SHP77 treated with DMSO at 0.1 percent for 48 hours (cell line): ENCODE data around the gene ZNF260.
"Not testable (repeated sequence)": the region's sequence is repeated elsewhere in the genome, so short reads cannot be mapped to it uniquely, and the experiment has no call there.

ENCODE experiments used
- DNase-seq: peaks from one replicate; lab custom pipeline; 2025; lab: John Stamatoyannopoulos, UW

ZNF260 gene

DNA sequence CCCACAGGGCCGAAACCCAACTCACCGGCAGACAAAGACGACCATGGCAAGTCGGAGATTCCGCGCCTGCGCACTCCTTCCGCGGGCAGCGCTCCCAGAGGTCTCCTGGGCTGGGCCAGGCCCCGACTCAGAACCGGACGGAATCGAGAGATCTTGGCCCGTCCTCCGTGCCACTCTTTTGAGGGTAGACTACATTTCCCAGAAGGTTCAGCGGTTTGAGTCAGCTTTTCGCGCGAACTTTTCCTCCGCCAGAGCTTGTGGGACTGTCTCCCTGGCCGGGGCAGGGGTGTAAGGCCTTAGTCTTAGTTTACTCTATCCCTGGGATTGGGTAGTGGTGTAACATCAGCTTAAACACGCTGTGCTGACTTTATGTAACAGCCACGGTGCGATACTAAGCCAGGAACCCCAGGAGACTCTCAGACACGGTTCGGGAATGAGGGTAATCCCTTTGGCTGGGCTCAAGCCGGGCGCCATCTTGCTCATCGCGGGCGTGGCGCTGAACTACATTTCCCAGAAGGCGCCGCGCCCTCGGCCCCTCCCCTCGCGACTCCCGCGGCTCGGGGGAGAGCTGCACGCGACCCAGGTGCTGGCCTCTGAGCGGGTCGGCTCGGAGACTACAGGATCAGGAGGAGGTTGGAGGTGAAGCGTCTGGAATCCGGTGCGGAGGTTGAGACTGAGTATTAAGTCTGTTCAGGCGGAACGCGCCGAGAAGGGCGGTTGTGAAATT, at the start of gene ZNF260:
Gene ZNF260 (minus strand): TSS at position 78 of the 727 bp plus-strand sequence. CDS start 13,033 bp downstream, outside the sequence.
- peak; percentile 86 for DNase-seq

DNA sequence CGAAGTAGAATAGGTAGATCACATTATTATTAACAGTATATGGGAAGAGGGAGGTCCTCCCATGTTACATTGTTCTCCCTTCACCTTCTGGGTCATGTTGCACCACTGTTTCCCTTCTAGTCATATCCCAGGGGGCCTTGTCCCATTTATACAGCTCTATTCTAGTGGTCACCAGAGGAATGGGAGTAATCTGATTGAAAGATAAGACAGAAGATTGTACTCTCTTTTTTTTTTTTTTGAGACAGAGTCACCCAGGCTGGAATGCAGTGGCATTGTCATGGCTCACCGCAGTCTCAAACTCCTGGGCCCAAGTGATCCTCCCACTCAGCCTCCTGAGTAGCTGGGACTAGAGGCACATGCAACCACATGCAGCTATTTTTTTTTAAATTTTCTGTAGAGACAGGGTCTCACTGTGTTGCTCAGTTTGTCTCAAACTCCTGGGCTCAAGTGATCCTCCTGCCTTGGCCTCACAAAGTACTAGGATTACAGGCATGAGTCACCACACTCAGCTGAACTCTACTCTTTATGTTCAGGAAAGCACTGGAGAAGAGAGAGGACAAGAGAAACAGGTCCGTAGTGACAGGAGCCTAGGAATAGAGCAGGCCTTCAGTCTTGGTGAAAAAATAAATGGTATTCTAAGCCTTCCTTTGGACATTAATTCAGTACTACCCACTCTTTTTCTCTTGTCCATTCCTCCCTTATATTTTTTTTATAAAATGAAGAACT, 49.4 kb upstream of the ZNF260 start:
- no peak for DNase-seq

DNA sequence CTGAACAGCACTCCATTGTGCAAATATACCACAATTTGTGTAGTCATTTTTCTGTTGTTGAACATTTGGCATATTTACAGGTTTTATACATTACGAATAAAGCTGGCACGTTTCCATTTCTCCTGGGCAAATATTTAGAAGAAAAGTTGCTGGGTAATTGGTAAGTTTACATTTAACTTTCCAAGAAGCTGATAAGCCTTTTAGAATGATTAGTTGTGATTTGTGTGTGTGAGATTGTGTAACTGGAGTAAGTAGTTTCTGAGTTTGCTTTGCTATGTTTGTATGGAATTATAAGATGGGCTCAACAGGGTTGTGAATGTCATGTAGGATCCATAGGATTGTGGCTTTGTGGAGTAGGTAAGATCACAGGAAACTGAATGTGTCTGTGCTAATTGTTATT, 46.7 kb upstream of the ZNF260 start:
- DNase-seq: no peak

DNA sequence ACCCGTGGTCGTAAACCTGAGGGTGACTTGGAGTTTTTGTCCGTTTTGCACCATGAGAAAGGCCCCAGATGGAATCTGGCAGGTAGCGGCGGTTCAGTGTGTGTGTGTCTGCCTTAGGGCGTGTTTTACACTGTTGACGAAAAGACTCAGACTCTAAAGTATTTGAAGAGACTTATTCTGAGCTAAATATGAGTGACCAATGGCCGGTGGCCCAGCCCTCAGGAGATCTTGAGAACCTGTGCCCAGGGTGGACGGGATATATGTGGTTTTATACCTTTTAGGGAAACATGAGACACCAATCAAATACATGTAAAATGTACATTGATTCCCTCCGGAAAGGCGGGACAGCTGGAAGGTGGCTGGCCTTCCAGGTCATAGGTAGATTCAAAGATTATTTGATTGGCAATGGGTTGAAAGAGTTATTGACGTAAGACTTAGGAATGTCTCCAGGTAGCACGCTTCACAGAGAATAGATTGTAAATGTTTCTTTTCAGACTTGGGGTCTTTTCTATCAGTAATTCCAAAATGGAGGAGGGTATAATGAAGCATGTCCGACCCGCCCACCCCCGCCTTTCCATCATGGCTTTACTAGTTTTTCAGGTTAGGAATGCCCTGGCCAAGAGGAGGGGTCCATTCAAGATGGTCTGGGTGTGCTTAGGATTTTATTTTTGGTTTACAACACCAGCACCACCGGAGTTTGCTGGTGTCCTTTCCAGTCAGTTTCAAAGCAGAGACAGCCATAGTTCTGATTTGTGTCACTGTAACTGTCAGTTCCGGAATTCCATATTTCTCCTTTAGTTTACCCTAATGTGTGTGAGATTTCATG, 46.0 kb upstream of the ZNF260 start:
- no peak for DNase-seq

DNA sequence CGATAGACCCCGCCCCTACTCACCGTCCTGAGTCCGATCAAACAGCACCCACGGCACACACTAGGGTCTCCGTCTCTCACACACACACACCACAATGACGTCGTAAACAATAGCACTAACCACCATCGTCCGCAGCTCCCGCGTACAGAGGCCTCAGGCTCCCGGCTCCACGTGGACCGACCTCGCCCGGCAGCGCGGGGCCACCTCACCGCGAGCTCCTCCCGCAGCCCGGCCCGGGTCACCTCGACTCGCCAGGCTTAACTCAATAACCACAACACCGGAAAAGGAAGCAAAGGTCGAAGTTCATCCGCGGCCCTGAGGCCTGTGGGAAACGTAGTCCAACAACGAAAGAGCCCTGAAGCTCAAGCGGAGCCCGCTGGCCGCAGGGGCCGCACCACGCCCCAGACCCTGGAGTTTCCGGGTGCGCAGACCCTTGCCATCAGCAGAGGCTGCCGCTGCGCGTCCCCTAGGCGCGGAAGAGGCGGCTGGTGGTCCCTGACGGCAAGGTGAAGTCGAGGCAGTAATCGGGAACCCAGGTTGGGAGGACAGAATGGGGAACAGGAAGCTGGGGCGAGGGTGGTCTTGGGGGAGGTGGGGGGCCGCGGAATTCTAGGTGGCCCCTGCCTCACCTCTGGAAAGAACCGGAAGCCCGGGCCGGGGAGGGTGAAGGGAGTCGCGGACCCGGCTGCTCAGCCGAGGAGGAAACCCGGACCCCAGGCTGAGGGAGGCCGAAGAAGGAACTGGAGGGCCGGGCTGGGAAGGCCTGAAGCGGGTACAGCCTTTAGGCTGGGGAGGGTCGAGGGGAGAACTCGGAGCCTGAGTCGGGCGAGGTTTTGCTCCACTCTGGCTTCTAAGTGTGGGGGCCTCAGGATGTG, 45.2 kb upstream of the ZNF260 start, which contains the start of gene ZNF529:
Gene ZNF529 (minus strand): TSS at position 273 of the 875 bp plus-strand sequence. CDS start 946 bp downstream, outside the sequence.
- DNase-seq: peak; percentile 73

DNA sequence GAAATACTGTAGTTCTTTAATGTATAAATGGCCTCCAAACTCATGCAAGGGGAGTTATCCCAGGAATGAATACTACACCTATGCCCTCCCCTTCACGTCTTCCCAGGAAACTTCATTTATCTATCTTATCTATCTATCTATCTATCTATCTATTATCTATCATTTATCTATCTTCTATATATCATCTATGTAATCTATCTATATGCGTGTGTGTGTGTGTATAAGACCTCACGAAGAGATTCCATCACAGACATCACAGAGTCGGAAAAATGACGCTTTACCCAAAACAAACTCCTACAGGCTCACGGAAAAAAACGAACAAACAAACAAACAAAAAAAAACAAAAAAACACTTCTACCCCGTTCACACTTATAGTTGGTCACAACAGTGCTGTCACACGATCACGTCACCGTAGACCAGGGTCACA, 44.5 kb upstream of the ZNF260 start:
- DNase-seq: no peak

DNA sequence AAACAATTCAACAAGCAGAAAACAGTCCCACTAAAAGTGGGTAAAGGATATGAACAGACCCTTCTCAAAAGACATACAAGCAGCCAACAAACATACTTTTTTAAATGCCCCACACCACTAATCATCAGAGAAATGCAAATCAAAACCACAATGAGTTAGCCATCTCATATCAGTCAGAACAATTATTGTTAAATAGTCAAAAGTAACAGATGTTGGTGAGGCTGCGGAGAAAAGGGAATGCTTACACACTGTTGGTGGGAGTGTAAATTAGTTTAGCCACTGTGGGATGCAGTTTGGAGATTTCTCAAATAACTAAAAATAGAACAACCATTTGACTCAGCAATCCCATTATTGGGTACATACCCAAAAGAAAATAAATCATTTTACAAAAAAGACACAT, 36.3 kb upstream of the ZNF260 start:
- DNase-seq: no peak

DNA sequence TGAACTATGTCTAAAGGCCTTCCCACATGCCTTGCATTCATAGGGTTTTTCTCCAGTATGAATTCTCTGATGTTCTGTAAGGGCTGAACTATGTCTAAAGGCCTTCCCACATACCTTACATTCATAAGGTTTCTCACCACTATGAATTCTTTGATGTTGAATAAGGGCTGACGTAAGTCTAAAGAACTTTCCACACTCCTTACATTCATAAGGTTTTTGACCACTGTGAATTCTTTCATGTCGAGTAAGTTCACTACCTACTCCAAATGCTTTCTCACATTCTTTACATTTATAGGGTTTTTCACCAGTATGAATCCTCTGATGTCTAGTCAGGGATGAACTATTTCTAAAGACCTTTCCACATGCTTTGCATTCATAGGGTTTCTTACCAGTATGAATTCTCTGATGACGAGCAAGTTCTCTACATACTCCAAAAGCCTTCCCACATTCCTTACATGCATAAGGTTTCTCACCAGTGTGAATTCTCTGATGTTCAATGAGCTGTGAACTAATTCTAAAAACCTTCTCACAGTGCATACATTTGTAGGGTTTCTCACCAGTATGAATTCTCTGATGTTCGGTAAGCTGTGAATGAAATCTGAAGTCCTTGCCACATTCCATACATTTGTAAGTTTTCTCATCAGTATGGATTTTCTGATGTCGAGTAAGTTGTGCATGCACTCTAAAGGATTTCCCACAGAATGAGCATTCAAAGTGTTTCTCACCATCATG, 19.1 kb upstream of the ZNF260 start:
- DNase-seq: no peak

DNA sequence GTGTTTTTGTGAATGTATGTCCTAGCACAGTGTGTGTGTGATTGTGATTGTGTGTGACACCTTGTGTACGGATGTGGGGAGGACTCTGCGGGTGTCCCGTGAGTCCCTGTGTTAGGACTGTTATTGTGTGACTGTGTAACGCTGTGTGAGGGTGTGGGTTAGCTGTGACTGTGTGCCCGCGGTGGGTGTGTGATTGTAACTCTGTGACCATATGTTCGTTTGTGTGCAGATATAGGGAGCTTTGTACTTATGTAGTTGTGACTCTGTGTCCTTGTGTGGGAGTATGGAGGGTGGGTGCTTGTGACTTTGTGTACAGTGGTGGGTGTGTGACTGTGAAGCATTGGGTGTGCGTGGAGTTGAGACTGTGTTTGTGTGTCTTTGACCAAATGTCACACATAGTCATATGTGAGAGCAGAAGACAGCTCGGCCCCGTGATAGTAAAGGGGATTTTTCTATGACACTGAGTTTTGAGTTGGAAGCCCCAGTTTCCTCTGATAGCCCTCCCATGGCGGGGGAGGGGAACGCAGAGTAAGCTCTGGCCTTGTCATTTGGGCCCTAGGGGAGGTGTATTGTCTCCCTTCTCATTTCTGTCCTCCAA, 949 bp upstream of the ZNF260 start:
- DNase-seq: no peak

DNA sequence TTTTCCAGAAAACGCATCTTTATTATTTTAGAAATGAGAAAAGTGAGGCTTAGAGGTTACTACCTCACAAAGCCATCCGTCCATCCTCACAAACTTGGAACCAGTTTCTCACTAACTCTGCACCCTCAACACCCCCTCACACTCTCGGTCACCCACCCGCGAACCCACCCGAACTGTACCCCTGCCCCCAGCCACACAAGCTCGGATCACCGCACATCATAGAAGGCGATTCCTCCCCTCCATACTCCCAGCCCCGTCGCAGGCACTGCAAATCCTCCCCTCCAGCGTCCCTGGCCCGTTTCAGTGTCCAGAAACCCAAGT, 238 bp downstream of the ZNF260 start:
- DNase-seq: no peak

DNA sequence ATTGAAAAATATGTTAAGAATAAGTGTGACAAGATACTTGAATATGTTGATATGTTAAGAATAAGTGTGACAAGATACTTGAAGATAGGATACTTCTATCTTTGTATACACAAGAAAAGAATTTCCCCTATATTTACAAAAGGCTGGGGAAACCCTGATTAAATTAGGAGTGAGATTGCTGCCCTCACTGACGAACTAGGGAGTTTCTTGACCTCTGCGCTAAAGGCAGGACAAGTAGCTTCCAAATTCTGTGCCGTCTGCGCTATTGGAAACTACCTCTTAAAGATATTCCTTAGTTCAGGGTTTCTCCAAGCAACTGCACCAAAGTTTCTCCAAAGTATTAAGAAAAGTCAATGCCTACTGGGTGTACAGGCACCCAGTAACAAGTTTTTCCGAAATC, 730 bp downstream of the ZNF260 start:
- no peak for DNase-seq

DNA sequence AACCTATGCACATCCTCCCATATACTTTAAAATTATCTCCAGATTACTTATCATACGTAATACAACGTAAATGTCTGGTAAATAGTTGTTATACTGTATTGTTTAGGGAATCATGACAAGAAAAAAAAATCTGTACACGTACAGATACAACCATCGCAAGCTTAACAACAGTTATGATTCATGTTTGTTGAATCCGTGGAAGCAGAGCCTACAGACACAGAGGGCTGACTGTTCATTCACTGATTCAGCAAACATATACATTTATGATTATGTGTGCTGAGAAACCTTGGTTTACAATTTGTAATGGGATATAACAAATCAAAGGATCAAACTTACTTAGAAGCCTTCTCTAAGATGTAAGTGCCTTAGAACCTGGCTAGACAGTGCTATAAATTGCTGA, 1.5 kb downstream of the ZNF260 start:
- no peak for DNase-seq

DNA sequence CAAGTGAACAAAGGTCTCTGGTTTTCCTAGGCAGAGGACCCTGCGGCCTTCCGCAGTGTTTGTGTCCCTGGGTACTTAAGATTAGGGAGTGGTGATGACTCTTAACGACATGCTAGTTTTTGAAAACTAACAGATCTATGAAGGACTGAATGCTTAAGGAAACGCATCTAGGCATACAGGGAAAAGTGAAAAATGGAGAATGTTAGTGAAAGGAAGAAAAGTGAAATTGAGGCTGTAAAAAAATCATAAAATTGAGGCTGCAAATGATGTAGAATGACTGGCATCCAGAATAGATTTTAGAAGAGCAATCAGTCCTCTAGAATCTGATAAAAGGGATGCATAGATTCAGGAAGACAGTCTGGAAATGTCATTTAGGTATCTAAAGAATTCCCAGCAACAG, 3.5 kb downstream of the ZNF260 start:
- DNase-seq: no peak

DNA sequence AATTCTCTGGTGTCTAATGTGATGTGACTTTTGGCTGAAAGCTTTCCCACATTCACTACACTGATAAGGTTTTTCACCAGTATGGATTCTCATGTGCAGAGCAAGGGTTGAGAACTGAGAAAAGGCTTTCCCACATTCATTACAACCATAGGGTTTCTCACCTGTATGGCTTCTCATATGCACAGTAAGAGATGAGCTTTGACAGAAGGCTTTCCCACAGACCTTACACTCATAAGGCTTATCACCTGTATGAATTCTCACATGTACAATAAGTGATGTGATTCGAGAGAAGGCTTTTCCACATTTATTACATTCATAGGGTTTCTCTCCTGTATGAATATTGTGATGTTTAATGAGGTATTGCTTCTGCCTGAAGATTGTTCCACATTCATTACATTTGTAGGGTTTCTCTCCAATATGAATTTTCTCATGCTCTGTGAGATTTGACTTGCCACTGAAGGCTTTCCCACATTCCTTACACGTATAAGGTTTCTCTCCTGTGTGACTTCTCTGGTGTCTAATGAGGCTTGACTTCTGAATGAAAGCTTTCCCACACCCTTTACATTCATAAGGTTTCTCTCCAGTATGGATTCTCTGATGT, 14.0 kb downstream of the ZNF260 start:
- no peak for DNase-seq

DNA sequence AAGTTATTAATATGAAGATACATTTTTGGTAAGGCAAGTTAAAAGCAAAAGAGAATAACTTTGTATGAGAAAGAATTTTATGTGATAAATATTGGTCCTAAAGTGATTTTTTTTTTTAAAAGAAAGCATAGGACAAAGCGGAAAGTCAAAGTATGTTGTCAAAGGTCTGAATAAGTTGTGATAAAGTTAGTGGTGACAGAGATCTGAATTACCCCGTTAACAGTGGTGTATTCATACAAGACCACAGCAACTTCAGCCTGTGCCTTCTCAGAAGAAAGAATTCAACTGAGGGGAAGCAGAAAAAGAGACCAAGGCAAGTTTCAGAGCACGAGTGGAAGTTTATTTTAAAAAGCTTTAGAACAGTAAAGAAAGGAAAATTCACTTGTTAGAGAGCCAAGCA, 19.7 kb downstream of the ZNF260 start:
- DNase-seq: no peak

DNA sequence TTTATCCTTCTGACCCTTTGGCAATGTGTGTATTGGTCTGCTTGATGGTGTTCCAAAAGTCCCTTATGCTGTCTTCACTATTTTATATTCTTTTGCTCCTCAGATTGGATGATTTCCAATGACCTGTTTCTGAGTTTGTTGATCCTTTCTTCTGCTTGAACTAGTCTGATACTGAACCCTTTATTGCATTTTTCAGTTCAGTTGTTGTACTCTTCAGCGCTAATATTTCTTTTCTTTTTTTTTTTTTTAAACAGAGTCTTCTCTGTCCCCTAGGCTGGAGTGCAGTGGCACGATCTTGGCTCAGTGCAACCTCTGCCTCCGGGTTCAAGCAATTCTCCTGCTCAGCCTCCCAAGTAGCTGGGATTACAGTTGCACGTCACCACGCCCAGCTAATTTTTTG, 26.1 kb downstream of the ZNF260 start:
- DNase-seq: no peak

DNA sequence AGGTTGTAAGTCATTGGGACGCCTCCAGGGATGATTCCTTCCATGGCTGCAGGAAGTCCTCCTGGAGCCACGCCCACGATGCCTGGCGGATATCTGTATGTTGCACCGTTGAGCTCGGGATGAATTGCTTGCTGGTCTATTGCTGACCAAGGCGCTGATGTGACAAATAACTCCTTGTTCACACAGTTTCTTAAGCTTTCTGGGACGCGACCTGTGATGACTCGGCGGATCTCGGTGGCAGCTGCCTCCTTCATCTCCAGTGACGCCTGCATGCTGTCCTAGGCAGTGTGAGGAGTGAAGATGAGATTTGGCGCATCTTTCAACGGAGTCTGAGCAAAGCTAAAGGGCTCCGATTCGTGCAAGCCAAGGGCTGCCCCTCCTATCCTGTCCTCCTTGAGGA, 31.1 kb downstream of the ZNF260 start:
- DNase-seq: no peak

DNA sequence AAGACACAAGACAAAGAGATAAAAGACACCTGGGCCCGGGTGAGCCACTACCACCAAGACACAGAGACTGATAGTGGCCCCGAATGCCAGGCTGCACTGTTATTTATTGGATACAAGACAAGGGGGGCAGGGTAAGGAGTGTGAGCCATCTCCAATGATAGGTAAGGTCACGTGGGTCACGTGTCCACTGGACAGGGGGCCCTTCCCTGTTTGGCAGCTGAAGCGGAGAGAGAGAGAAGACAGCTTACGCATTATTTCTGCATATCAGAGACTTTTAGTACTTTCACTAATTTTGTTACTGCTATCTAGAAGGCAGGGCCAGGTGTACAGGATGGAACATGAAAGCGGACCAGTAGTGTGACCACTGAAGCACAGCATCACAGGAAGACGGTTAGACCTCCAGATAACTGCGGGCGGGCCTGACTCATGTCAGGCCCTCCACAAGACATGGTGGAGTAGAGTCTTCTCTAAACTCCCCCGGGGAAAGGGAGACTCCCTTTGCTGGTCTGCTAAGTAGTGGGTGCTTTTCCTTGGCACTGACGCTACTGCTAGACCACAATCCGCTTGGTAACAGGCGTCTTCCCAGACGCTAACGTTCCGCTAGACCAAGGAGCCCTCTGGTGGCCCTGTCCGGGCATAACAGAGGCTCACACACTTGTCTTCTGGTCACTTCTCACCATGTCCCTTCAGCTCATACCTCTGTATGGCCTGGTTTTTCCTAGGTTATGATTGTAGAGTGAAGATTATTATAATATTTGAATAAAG, 35.2 kb downstream of the ZNF260 start:
- DNase-seq: not testable (repeated sequence)

DNA sequence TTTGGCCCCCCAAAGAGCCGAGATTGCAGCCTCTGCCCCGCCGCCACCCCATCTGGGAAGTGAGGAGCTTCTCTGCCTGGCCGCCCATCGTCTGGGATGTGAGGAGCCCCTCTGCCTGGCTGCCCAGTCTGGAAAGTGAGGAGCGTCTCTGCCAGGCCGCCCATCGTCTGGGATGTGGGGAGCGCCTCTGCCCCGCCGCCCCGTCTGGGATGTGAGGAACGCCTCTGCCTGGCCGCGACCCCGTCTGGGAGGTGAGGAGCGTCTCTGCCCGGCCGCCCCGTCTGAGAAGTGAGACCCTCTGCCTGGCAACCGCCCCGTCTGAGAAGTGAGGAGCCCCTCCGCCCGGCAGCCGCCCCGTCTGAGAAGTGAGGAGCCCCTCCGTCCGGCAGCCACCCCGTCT, 37.2 kb downstream of the ZNF260 start:
- not testable (repeated sequence) for DNase-seq
